Smooth muscle cell (in vitro differentiated cells): Measurements from ENCODE around the gene CACNA2D4. TPM values are rescaled to one million over a fixed set of nuclear protein-coding genes. Genes with fewer than 3 reads are reported as not detected.

Source experiments
- DNase-seq: peaks from one replicate; lab custom pipeline; 2025; ENCODE audit not compliant: unreplicated experiment; lab: John Stamatoyannopoulos, UW
- H2AFZ ChIP-seq: fragments of 200-600 bp; sonication (generic); 2 replicates; pipeline ENCODE4 v1.6.0; 2016; ENCODE audit warnings: antibody characterized with exemption, low read depth, mild to moderate bottlenecking
- H3F3A ChIP-seq: fragments of 200-600 bp; sonication (generic); 2 replicates; pipeline ENCODE4 v1.6.0; 2017; ENCODE audit warnings: antibody characterized with exemption, low read depth
- H3K27ac ChIP-seq: fragments of 200-600 bp; sonication (generic); 2 replicates; pipeline ENCODE4 v1.5.1; 2016; ENCODE audit warnings: low read depth, mild to moderate bottlenecking
- H3K27me3 ChIP-seq: fragments of 200-600 bp; sonication (generic); 2 replicates; pipeline ENCODE4 v1.6.1; 2016; ENCODE audit warnings: low read depth, mild to moderate bottlenecking
- H3K36me3 ChIP-seq: fragments of 200-600 bp; sonication (generic); 2 replicates; pipeline ENCODE4 v1.5.1; 2016; ENCODE audit warnings: low read depth
- H3K4me1 ChIP-seq: fragments of 200-600 bp; sonication (generic); 2 replicates; pipeline ENCODE4 v1.5.1; 2016; ENCODE audit warnings: low read depth
- H3K4me2 ChIP-seq: fragments of 200-600 bp; sonication (generic); 2 replicates; pipeline ENCODE4 v1.6.0; 2016; ENCODE audit warnings: mild to moderate bottlenecking
- H3K4me3 ChIP-seq: fragments of 200-600 bp; sonication (generic); 2 replicates; pipeline ENCODE4 v1.5.1; 2016; ENCODE audit warnings: mild to moderate bottlenecking
- H3K79me2 ChIP-seq: fragments of 200-600 bp; sonication (generic); 2 replicates; pipeline ENCODE4 v1.6.0; 2016; ENCODE audit warnings: low read depth, mild to moderate bottlenecking
- H3K9ac ChIP-seq: fragments of 200-600 bp; sonication (generic); 2 replicates; pipeline ENCODE4 v1.6.0; 2016; ENCODE audit warnings: low read depth
- H3K9me3 ChIP-seq: fragments of 200-600 bp; sonication (generic); replicated peaks from 2 replicates; pipeline ENCODE4 v1.5.1; 2016; ENCODE audit warnings: low read depth
- H4K20me1 ChIP-seq: fragments of 200-600 bp; sonication (generic); 2 replicates; pipeline ENCODE4 v1.6.0; 2016; ENCODE audit warnings: low read depth
- CTCF ChIP-seq: fragments of 200-600 bp; sonication (generic); IDR thresholded peaks from 2 replicates; pipeline ENCODE4 v1.5.1; 2017; ENCODE audit warnings: borderline replicate concordance, mild to moderate bottlenecking, antibody characterized with exemption; ENCODE audit not compliant: insufficient read depth, poor library complexity, severe bottlenecking
- WGBS: methylation state at CpG from one replicate; pipeline ENCODE4 v1.1.7; 2016; ENCODE audit warnings: low lambda C conversion rate; 5-methylcytosine and 5-hydroxymethylcytosine counted together
- polyA plus RNA-seq: library from polyadenylated mRNA; unstranded; fragments of >200 nt; fragmentation: Nextera tagmentation; extraction: Ambion mirVana; gene quantifications from 2 replicates; pipeline ENCODE4 v1.2.1, GENCODE V29; 2016
- total RNA-seq: library from RNA; depleted of rRNA; stranded (reverse); fragments of >200 nt; gene quantifications from 2 replicates; pipeline ENCODE4 v1.2.3, GENCODE V29; 2014

Gene CACNA2D4
- total and polyA plus RNA-seq, 2 experiments from 2014 or later, result 0.98 TPM; not detected in 1

GRCh38 chr12:1862973-1863372 is 55.5 kb downstream of the CACNA2D4 start:
- no peak for DNase-seq
- Histone ChIP-seq H3K9me3 (no peaks in the 10 kb centered on the region), H3K79me2 (no peaks in the 10 kb centered on the region), H3F3A (no peaks in the 10 kb centered on the region), H3K9ac (no peak overlapping the region), H3K4me1 (no peaks in the 10 kb centered on the region), H3K27me3 (no peaks in the 10 kb centered on the region), H3K4me2 (no peak overlapping the region), H3K4me3 (no peak overlapping the region), H3K36me3 (no peaks in the 10 kb centered on the region), H3K27ac (no peak overlapping the region), H4K20me1 (no peaks in the 10 kb centered on the region), H2AFZ (no peak overlapping the region)
- no peak for TF ChIP-seq CTCF

GRCh38 chr12:1859643-1860042 is 58.8 kb downstream of the CACNA2D4 start:
- Histone ChIP-seq H3K4me1 (no peaks in the 10 kb centered on the region), H2AFZ (no peak overlapping the region), H3F3A (no peaks in the 10 kb centered on the region), H3K4me2 (no peak overlapping the region), H3K79me2 (no peaks in the 10 kb centered on the region), H3K27ac (no peak overlapping the region), H3K9ac (no peak overlapping the region), H3K36me3 (no peaks in the 10 kb centered on the region), H3K9me3 (no peaks in the 10 kb centered on the region), H3K27me3 (no peaks in the 10 kb centered on the region), H3K4me3 (no peak overlapping the region), H4K20me1 (no peaks in the 10 kb centered on the region)
- 74% methylated on average over 7 of the region's 7 CpGs for WGBS
- TF ChIP-seq CTCF, result no peak
- no peak for DNase-seq

- no peak for DNase-seq
- no peaks in the 10 kb centered on the region for H3K27me3 ChIP-seq
- no peak overlapping the region for H3K4me3 ChIP-seq
- H2AFZ ChIP-seq, result no peak overlapping the region
- H3K9me3 ChIP-seq, result no peaks in the 10 kb centered on the region
- no peak overlapping the region for H3K9ac ChIP-seq
- WGBS, result 93% methylated on average over 11 of the region's 11 CpGs
- no peaks in the 10 kb centered on the region for H4K20me1 ChIP-seq
- TF ChIP-seq CTCF, result no peak
- H3K4me2 ChIP-seq, result no peak overlapping the region
- H3K27ac ChIP-seq, result no peak overlapping the region
- no peaks in the 10 kb centered on the region for H3K79me2 ChIP-seq
- H3K4me1 ChIP-seq, result no peaks in the 10 kb centered on the region
- H3F3A ChIP-seq, result no peaks in the 10 kb centered on the region
- H3K36me3 ChIP-seq, result no peaks in the 10 kb centered on the region
Observed at GRCh38 chr12:1858456-1858855, 60.0 kb downstream of the CACNA2D4 start.

GRCh38 chr12:1857821-1858220 is 60.6 kb downstream of the CACNA2D4 start:
- 87% methylated on average over 7 of the region's 7 CpGs for whole genome bisulfite sequencing
- Histone ChIP-seq H3K9me3 (no peaks in the 10 kb centered on the region), H3K4me1 (no peaks in the 10 kb centered on the region)

More at GRCh38 chr12:1857821-1858220, 60.6 kb downstream of the CACNA2D4 start:
- Histone ChIP-seq H3K36me3 (no peaks in the 10 kb centered on the region), H3K4me2 (no peak overlapping the region), H3K4me3 (no peak overlapping the region), H4K20me1 (no peaks in the 10 kb centered on the region), H3K27me3 (no peaks in the 10 kb centered on the region), H3F3A (no peaks in the 10 kb centered on the region), H3K9ac (no peak overlapping the region), H2AFZ (no peak overlapping the region), H3K79me2 (no peaks in the 10 kb centered on the region), H3K27ac (no peak overlapping the region)
- no peak for DNase-seq
- no peak for TF ChIP-seq CTCF
